ENCODE measurements around the gene ALPK1. TPM values are rescaled to one million over a fixed set of nuclear protein-coding genes. Genes with fewer than 3 reads are reported as not detected.

The ALPK1 gene
- polyA plus RNA-seq, 1 of the 3 experiments (the other 2 are of a cell fraction) = 2.8 TPM

DNA sequence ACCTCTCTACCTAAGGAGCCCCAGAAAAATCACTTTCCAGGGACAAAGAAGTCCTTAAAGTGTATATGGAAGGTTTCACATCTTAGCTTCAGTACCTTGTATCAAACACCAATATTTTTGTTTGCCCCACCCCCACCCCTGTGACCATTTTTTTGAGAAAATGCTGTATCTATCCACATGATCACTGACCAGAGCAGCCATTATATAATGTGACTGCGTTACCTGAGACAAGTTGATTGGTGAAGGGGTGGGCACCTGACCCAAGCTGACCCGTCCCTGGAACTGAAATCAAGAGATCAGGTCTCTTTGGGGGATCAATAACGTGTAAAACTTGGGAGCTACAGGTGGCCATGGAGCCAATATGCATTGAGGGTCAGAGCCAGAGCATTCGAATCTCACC, 22.2 kb upstream of the ALPK1 start (continued):
- TF ChIP-seq FOXJ3 (CRISPR knock-in tag; IDR thresholded peaks at IDR 0.05) = no peak

GRCh38 chr4:112276113-112276512, 21.1 kb upstream of the ALPK1 start:
- Histone ChIP-seq H3K4me1 (ENCODE audit: control insufficient read depth in 1 of 2, insufficient read depth in 2 of 2, low read depth in 1 of 2, low read length in 1 of 2) (peaks cover 0 to 5% of the 10 kb centered on the region in 2 experiments; a peak in 1 of 4 replicates), H3K36me3 (replicated peaks in 1 of 2; ENCODE audit: control insufficient read depth in 1 of 2, insufficient read depth in 2 of 2, low read length in 1 of 2) (peaks cover 12 to 26% of the 10 kb centered on the region in 2 experiments), H3K79me2 (ENCODE audit: insufficient read depth) (peaks cover 10% of the 10 kb centered on the region; the same call in 1 of the 2 replicates), H3K9ac (no peak overlapping the region), H3K9me3 (no peaks in the 10 kb centered on the region), H3F3A (replicated peaks; ENCODE audit: insufficient read depth) (peaks cover 5% of the 10 kb centered on the region), H3K9me2 (no peaks in the 10 kb centered on the region), H3K27ac (ENCODE audit: low read depth in 2 of 2, low read length in 1 of 2) (no peak overlapping the region), H3K27me3 (ENCODE audit: insufficient read depth) (no peaks in the 10 kb centered on the region), H4K20me1 (ENCODE audit: insufficient read depth) (no peaks in the 10 kb centered on the region), H3K4me3 (ENCODE audit: low read depth in 2 of 2, low read length in 1 of 2) (no peak overlapping the region), H3K4me2 (no peak overlapping the region), H2AFZ (ENCODE audit: low read depth) (no peak overlapping the region)
- DNase-seq = no peak
- POLR2A ChIA-PET = no interaction called here
- TF ChIP-seq TEAD4 (IDR thresholded peaks at IDR 0.05; ENCODE audit: borderline replicate concordance, insufficient read depth) = no peak
- TF ChIP-seq SIN3A (IDR thresholded peaks at IDR 0.05; ENCODE audit: borderline replicate concordance, low read depth, low read length) = no peak
- no peak for TF ChIP-seq YY1 (IDR thresholded peaks at IDR 0.05; ENCODE audit: low read depth)
- no peak for TF ChIP-seq REST (IDR thresholded peaks at IDR 0.05; ENCODE audit: low read depth, low read length)
- no peak for TF ChIP-seq USF2 (IDR thresholded peaks at IDR 0.05; ENCODE audit: borderline replicate concordance, low read depth, low read length)
- TF ChIP-seq TAF1 (IDR thresholded peaks at IDR 0.05; ENCODE audit: borderline replicate concordance, low read depth, low read length) = no peak
- no peak for TF ChIP-seq CHD2 (IDR thresholded peaks at IDR 0.05; ENCODE audit: low read length, partially characterized antibody)
- no peak for TF ChIP-seq SMC3 (IDR thresholded peaks at IDR 0.05; ENCODE audit: low read depth, low read length)
- 100% methylated on average over 3 of the region's 3 CpGs for WGBS (ENCODE audit: low lambda C conversion rate)
- CTCF ChIA-PET = no interaction called here

DNA sequence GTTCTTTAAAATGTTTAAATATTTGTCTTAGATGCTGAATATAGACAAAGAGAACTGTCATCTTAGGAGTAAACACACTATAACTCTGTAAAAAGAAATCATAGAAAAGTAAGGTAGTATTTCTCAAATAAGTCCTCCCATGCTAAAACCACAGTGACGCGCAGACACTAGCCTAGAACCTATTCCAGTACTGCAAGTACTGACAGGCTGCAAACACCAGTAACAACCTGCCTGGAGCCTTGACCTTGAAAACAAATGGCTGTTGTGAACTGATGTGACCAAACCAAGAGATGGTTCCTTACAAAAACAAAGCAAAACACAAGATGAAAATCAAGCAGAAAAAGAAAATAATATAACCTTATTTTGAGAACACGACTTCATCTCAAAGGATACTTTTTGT, 19.9 kb upstream of the ALPK1 start:
- no peak overlapping the region for H3K9ac ChIP-seq
- H3K9me2 ChIP-seq = no peaks in the 10 kb centered on the region
- H3K27me3 ChIP-seq (ENCODE audit: insufficient read depth) = no peaks in the 10 kb centered on the region
- H3K4me3 ChIP-seq (ENCODE audit: low read depth in 2 of 2, low read length in 1 of 2) = no peak overlapping the region
- H3K79me2 ChIP-seq (ENCODE audit: insufficient read depth) = peaks cover 8% of the 10 kb centered on the region; the same call in 1 of the 2 replicates
- ChIA-PET CTCF (interaction anchor here (0.6 to 2.0 kb wide), 2 partner anchors 10 to 178 kb away, joined by 3 to 7 read pairs; no protein-coding TSS in a partner anchor), POLR2A (no interaction called here)
- no peak overlapping the region for H3K27ac ChIP-seq (ENCODE audit: low read depth in 2 of 2, low read length in 1 of 2)
- peaks cover 12 to 23% of the 10 kb centered on the region in 2 experiments for H3K36me3 ChIP-seq (replicated peaks in 1 of 2; ENCODE audit: control insufficient read depth in 1 of 2, insufficient read depth in 2 of 2, low read length in 1 of 2)
- no peak overlapping the region for H2AFZ ChIP-seq (ENCODE audit: low read depth)
- H3K4me2 ChIP-seq = no peak overlapping the region
- H3K9me3 ChIP-seq = no peaks in the 10 kb centered on the region
- peaks cover 0 to 5% of the 10 kb centered on the region in 2 experiments; a peak in 1 of 4 replicates for H3K4me1 ChIP-seq (ENCODE audit: control insufficient read depth in 1 of 2, insufficient read depth in 2 of 2, low read depth in 1 of 2, low read length in 1 of 2)
- 97% methylated on average over 3 of the region's 3 CpGs for WGBS (ENCODE audit: low lambda C conversion rate)
- H4K20me1 ChIP-seq (ENCODE audit: insufficient read depth) = no peaks in the 10 kb centered on the region
- DNase-seq = no peak
- H3F3A ChIP-seq (replicated peaks; ENCODE audit: insufficient read depth) = peaks cover 5% of the 10 kb centered on the region
- TF ChIP-seq CHD2 (IDR thresholded peaks at IDR 0.05; ENCODE audit: low read length, partially characterized antibody) (no peak), NRF1 (IDR thresholded peaks at IDR 0.05; ENCODE audit: low read depth, low read length) (no peak), MAX (IDR thresholded peaks at IDR 0.05; ENCODE audit: low read depth) (no peak), USF2 (IDR thresholded peaks at IDR 0.05; ENCODE audit: borderline replicate concordance, low read depth, low read length) (no peak), REST (IDR thresholded peaks at IDR 0.05; ENCODE audit: low read depth, low read length) (no peak), GABPA (IDR thresholded peaks at IDR 0.05; ENCODE audit: low read depth) (no peak)
- TF ChIP-seq, protein P1, sequence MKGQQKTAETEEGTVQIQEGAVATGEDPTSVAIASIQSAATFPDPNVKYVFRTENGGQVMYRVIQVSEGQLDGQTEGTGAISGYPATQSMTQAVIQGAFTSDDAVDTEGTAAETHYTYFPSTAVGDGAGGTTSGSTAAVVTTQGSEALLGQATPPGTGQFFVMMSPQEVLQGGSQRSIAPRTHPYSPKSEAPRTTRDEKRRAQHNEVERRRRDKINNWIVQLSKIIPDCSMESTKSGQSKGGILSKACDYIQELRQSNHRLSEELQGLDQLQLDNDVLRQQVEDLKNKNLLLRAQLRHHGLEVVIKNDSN (IDR thresholded peaks at IDR 0.05; ENCODE audit: borderline replicate concordance, low read depth) = no peak
